A549 (cell line): ENCODE data around the gene PCED1A.

Experiments used
- CBX2 ChIP-seq: fragments of 200-600 bp; sonication (generic); IDR thresholded peaks from 2 replicates; pipeline ENCODE4 v1.6.1; 2016; ENCODE audit warnings: low read depth, mild to moderate bottlenecking, borderline replicate concordance
- EP300 ChIP-seq, 2 experiments: fragments of >200 bp; sonication (Bioruptor Twin); formaldehyde crosslinking; IDR thresholded peaks; 2 replicates in 1 of 2; 3 replicates in 1 of 2; pipeline ENCODE4 v1.6.1; 2016 to 2017
- ESRRA ChIP-seq: fragments of 150-350 bp; IDR thresholded peaks from 2 replicates; pipeline ENCODE4 v1.6.1; 2014; ENCODE audit warnings: mild to moderate bottlenecking, low read length, borderline replicate concordance
- MYC ChIP-seq: IDR thresholded peaks from 2 replicates; pipeline ENCODE4 v1.6.1; 2012; ENCODE audit warnings: mild to moderate bottlenecking, inconsistent platforms, low read length, improper control_type of control experiment, borderline replicate concordance
- NR3C1 ChIP-seq: fragments of >200 bp; sonication (Bioruptor Twin); formaldehyde crosslinking; IDR thresholded peaks from 3 replicates; pipeline ENCODE4 v1.6.1; 2017
- POLR2A ChIP-seq: IDR thresholded peaks from 2 replicates; pipeline ENCODE4 v1.6.1; 2012; ENCODE audit warnings: mild to moderate bottlenecking, low read length
- RAD21 ChIP-seq, 2 experiments: fragments of >200 bp in 1 of 2; sonication (Bioruptor Twin) in 1 of 2; formaldehyde crosslinking in 1 of 2; IDR thresholded peaks in 1 of 2; conservative IDR thresholded peaks in 1 of 2; 2 replicates in 1 of 2; 3 replicates in 1 of 2; pipeline ENCODE4 v1.6.1; 2012 to 2018; ENCODE audit warnings: inconsistent platforms in 1 of 2
- RNF2 ChIP-seq: fragments of 200-600 bp; sonication (generic); IDR thresholded peaks from 2 replicates; pipeline ENCODE4 v1.6.1; 2016; ENCODE audit warnings: low read depth, mild to moderate bottlenecking, antibody characterized with exemption, moderate library complexity, borderline replicate concordance
- SMC3 ChIP-seq: fragments of >200 bp; sonication (Bioruptor Twin); formaldehyde crosslinking; IDR thresholded peaks from 3 replicates; pipeline ENCODE4 v1.6.1; 2018; ENCODE audit warnings: inconsistent platforms
- TF ChIP-seq, protein P1 (sequence below): fragments of >200 bp; sonication (Bioruptor Twin); formaldehyde crosslinking; IDR thresholded peaks from 3 replicates; pipeline ENCODE4 v1.5.1; 2016
- TF ChIP-seq, protein P2 (sequence below): IDR thresholded peaks from 2 replicates; pipeline ENCODE4 v1.6.1; 2012
- TF ChIP-seq, protein P3 (sequence below): fragments of 250-450 bp; sonication (Bioruptor Pico); IDR thresholded peaks from 2 replicates; pipeline ENCODE4 v1.5.0; 2021; ENCODE audit warnings: mild to moderate bottlenecking, moderate library complexity, borderline replicate concordance
- TF ChIP-seq, protein P4 (sequence below): fragments of 200-600 bp; sonication (generic); IDR thresholded peaks from 2 replicates; pipeline ENCODE4 v1.6.1; 2016; ENCODE audit warnings: antibody characterized with exemption, mild to moderate bottlenecking, moderate library complexity

DNA sequence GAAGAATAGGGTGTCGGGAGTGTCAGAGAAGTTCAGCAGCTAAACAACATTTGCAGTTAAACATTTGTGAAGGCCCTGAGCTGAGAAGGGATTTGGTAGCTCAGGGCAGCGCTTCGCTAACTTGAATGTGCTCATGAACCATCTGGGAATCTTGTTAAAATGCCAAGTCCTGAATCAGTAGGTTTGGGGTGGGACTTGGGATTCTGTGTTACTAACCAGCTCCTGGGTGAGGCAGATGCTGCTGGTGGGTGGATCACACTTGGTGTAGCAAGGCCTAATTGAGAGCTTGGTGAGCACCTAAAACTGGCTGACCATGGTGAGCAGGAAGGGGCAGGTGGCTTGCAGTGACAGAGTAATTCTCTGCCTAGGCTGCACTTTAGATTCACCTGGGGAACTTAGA lies 38.7 kb upstream of the PCED1A start:
- TF ChIP-seq, protein P1, sequence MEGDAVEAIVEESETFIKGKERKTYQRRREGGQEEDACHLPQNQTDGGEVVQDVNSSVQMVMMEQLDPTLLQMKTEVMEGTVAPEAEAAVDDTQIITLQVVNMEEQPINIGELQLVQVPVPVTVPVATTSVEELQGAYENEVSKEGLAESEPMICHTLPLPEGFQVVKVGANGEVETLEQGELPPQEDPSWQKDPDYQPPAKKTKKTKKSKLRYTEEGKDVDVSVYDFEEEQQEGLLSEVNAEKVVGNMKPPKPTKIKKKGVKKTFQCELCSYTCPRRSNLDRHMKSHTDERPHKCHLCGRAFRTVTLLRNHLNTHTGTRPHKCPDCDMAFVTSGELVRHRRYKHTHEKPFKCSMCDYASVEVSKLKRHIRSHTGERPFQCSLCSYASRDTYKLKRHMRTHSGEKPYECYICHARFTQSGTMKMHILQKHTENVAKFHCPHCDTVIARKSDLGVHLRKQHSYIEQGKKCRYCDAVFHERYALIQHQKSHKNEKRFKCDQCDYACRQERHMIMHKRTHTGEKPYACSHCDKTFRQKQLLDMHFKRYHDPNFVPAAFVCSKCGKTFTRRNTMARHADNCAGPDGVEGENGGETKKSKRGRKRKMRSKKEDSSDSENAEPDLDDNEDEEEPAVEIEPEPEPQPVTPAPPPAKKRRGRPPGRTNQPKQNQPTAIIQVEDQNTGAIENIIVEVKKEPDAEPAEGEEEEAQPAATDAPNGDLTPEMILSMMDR, result no peak
- TF ChIP-seq, protein P2, sequence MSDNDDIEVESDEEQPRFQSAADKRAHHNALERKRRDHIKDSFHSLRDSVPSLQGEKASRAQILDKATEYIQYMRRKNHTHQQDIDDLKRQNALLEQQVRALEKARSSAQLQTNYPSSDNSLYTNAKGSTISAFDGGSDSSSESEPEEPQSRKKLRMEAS, result no peak
- TF ChIP-seq SMC3 (no peak), RNF2 (no peak), ESRRA (no peak), POLR2A (no peak), RAD21 (conservative IDR thresholded peaks at IDR 0.05 in 1 of 2, IDR thresholded peaks at IDR 0.05 in 1 of 2) (no peak), CBX2 (no peak), MYC (no peak), NR3C1 (no peak), EP300 (IDR thresholded peaks at IDR 0.05) (no peak)
- TF ChIP-seq, protein P3, sequence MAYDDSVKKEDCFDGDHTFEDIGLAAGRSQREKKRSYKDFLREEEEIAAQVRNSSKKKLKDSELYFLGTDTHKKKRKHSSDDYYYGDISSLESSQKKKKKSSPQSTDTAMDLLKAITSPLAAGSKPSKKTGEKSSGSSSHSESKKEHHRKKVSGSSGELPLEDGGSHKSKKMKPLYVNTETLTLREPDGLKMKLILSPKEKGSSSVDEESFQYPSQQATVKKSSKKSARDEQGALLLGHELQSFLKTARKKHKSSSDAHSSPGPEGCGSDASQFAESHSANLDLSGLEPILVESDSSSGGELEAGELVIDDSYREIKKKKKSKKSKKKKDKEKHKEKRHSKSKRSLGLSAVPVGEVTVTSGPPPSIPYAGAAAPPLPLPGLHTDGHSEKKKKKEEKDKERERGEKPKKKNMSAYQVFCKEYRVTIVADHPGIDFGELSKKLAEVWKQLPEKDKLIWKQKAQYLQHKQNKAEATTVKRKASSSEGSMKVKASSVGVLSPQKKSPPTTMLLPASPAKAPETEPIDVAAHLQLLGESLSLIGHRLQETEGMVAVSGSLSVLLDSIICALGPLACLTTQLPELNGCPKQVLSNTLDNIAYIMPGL (CRISPR knock-in tag), result no peak
- TF ChIP-seq, protein P4, sequence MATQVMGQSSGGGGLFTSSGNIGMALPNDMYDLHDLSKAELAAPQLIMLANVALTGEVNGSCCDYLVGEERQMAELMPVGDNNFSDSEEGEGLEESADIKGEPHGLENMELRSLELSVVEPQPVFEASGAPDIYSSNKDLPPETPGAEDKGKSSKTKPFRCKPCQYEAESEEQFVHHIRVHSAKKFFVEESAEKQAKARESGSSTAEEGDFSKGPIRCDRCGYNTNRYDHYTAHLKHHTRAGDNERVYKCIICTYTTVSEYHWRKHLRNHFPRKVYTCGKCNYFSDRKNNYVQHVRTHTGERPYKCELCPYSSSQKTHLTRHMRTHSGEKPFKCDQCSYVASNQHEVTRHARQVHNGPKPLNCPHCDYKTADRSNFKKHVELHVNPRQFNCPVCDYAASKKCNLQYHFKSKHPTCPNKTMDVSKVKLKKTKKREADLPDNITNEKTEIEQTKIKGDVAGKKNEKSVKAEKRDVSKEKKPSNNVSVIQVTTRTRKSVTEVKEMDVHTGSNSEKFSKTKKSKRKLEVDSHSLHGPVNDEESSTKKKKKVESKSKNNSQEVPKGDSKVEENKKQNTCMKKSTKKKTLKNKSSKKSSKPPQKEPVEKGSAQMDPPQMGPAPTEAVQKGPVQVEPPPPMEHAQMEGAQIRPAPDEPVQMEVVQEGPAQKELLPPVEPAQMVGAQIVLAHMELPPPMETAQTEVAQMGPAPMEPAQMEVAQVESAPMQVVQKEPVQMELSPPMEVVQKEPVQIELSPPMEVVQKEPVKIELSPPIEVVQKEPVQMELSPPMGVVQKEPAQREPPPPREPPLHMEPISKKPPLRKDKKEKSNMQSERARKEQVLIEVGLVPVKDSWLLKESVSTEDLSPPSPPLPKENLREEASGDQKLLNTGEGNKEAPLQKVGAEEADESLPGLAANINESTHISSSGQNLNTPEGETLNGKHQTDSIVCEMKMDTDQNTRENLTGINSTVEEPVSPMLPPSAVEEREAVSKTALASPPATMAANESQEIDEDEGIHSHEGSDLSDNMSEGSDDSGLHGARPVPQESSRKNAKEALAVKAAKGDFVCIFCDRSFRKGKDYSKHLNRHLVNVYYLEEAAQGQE, result no peak
